ENCODE data around the gene RPL31. TPM values are rescaled to one million over a fixed set of nuclear protein-coding genes. Genes with fewer than 3 reads are reported as not detected.

The RPL31 gene
- total RNA-seq, 3 donors from 2014 or later (not counting 1 experiment from before 2014, with no cell fraction given), result 797 to 996 (median 940) TPM

DNA sequence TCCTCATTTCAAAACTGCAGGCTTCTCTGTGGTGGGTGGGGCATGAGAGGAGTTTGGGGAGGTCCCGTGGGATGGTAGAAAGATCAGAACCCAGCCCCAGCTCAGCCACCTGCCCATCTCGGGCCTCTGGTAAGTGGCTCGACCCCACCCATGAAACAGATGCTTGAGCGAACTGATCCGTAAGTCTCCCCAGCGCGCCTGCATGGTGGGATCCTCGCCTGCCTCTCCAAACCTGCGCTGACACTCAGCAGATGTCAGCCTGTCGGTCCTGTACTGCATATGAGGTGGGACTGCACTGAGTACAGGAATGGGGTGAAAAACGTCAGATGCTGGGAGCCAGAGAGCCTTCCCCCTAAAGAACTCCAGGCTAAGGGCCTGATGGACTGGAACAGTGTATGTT lies 15.9 kb upstream of the RPL31 start:
- 86% methylated on average over 11 of the region's 11 CpGs for WGBS (ENCODE audit: insufficient coverage)
- Histone ChIP-seq H3K27me3 (ENCODE audit: control insufficient read depth, insufficient read depth, low read length) (no peaks in the 10 kb centered on the region), H3K36me3 (ENCODE audit: control insufficient read depth, insufficient read depth, low read length) (no peaks in the 10 kb centered on the region), H3K9me3 (ENCODE audit: control insufficient read depth, insufficient read depth, low read length) (no peaks in the 10 kb centered on the region), H3K4me3 (ENCODE audit: low read length) (no peak overlapping the region), H3K27ac (ENCODE audit: low read length) (no peak overlapping the region), H3K4me1 (ENCODE audit: control insufficient read depth, insufficient read depth, low read length) (no peaks in the 10 kb centered on the region)
- peaks cover 0 to 7% of the 10 kb centered on the region in 2 donors for H3K4me1 Mint-ChIP-seq
- H3K4me3 Mint-ChIP-seq, result no peak overlapping the region
- no peaks in the 10 kb centered on the region for H3K36me3 Mint-ChIP-seq
- no peak for DNase-seq
- intact Hi-C loops (cut with micrococcal nuclease), result no loop called here
- no peaks in the 10 kb centered on the region for H3K9me3 Mint-ChIP-seq
- TF ChIP-seq, protein P1, sequence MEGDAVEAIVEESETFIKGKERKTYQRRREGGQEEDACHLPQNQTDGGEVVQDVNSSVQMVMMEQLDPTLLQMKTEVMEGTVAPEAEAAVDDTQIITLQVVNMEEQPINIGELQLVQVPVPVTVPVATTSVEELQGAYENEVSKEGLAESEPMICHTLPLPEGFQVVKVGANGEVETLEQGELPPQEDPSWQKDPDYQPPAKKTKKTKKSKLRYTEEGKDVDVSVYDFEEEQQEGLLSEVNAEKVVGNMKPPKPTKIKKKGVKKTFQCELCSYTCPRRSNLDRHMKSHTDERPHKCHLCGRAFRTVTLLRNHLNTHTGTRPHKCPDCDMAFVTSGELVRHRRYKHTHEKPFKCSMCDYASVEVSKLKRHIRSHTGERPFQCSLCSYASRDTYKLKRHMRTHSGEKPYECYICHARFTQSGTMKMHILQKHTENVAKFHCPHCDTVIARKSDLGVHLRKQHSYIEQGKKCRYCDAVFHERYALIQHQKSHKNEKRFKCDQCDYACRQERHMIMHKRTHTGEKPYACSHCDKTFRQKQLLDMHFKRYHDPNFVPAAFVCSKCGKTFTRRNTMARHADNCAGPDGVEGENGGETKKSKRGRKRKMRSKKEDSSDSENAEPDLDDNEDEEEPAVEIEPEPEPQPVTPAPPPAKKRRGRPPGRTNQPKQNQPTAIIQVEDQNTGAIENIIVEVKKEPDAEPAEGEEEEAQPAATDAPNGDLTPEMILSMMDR (IDR thresholded peaks at IDR 0.05), result no peak
- no peak for ATAC-seq
- H3K27ac Mint-ChIP-seq, result no peak overlapping the region
- H3K27me3 Mint-ChIP-seq (ENCODE audit: low read depth in 2 of 2), result peaks cover 2 to 16% of the 10 kb centered on the region in 2 donors

GRCh38 chr2:100987536-100987935 lies 14.6 kb upstream of the RPL31 start:
- Mint-ChIP-seq H3K4me1 (peaks cover 0 to 10% of the 10 kb centered on the region in 2 donors), H3K9me3 (no peaks in the 10 kb centered on the region), H3K27ac (no peak overlapping the region), H3K36me3 (no peaks in the 10 kb centered on the region), H3K27me3 (ENCODE audit: low read depth in 2 of 2) (peaks cover 0 to 12% of the 10 kb centered on the region in 2 donors), H3K4me3 (no peak overlapping the region)
- Histone ChIP-seq H3K27me3 (ENCODE audit: control insufficient read depth, insufficient read depth, low read length) (no peaks in the 10 kb centered on the region), H3K9me3 (ENCODE audit: control insufficient read depth, insufficient read depth, low read length) (no peaks in the 10 kb centered on the region), H3K36me3 (ENCODE audit: control insufficient read depth, insufficient read depth, low read length) (no peaks in the 10 kb centered on the region), H3K4me1 (ENCODE audit: control insufficient read depth, insufficient read depth, low read length) (no peaks in the 10 kb centered on the region), H3K27ac (ENCODE audit: low read length) (no peak overlapping the region), H3K4me3 (ENCODE audit: low read length) (no peak overlapping the region)
- TF ChIP-seq, protein P1 (IDR thresholded peaks at IDR 0.05), result no peak
- WGBS (ENCODE audit: insufficient coverage), result 89% methylated on average over 3 of the region's 3 CpGs
- DNase-seq (no peak), ATAC-seq (no peak)
- intact Hi-C loops (cut with micrococcal nuclease), result no loop called here

GRCh38 chr2:100987974-100988373 lies 14.1 kb upstream of the RPL31 start:
- H3K27me3 ChIP-seq (ENCODE audit: control insufficient read depth, insufficient read depth, low read length), result no peaks in the 10 kb centered on the region
- H3K4me1 ChIP-seq (ENCODE audit: control insufficient read depth, insufficient read depth, low read length), result no peaks in the 10 kb centered on the region
- no peaks in the 10 kb centered on the region for H3K36me3 ChIP-seq (ENCODE audit: control insufficient read depth, insufficient read depth, low read length)
- no peak overlapping the region for H3K4me3 ChIP-seq (ENCODE audit: low read length)
- Mint-ChIP-seq H3K4me3 (no peak overlapping the region), H3K36me3 (no peaks in the 10 kb centered on the region), H3K4me1 (peaks cover 0 to 11% of the 10 kb centered on the region in 2 donors), H3K9me3 (no peaks in the 10 kb centered on the region), H3K27ac (no peak overlapping the region), H3K27me3 (ENCODE audit: low read depth in 2 of 2) (peaks cover 0 to 10% of the 10 kb centered on the region in 2 donors)
- intact Hi-C loops (cut with micrococcal nuclease), result no loop called here
- no peak overlapping the region for H3K27ac ChIP-seq (ENCODE audit: low read length)
- DNase-seq (no peak), ATAC-seq (no peak)
- TF ChIP-seq, protein P1 (IDR thresholded peaks at IDR 0.05), result no peak
- 87% methylated on average over 4 of the region's 4 CpGs for WGBS (ENCODE audit: insufficient coverage)
- no peaks in the 10 kb centered on the region for H3K9me3 ChIP-seq (ENCODE audit: control insufficient read depth, insufficient read depth, low read length)

All from natural killer cell (primary cell).